GM19372 (cell line): Measurements from ENCODE around the gene ACO1.

ENCODE experiments used
- ATAC-seq: cut with Tn5 transposase; IDR thresholded peaks from one replicate; pipeline ENCODE4 v1.9.1; 2021; ENCODE audit warnings: mild to moderate bottlenecking, low read depth, moderate library complexity; ENCODE audit not compliant: unreplicated experiment

ACO1 gene

GRCh38 chr9:32413424-32413823 lies 29.0 kb downstream of the ACO1 start:
- no peak for ATAC-seq

- no peak for ATAC-seq
Observed at GRCh38 chr9:32414856-32415255, 30.4 kb downstream of the ACO1 start.

GRCh38 chr9:32419921-32420320 lies 35.5 kb downstream of the ACO1 start:
- no peak for ATAC-seq

- no peak for ATAC-seq
Observed at GRCh38 chr9:32422237-32422806, 37.9 kb downstream of the ACO1 start.

- no peak for ATAC-seq
Observed at GRCh38 chr9:32423371-32423770, 38.9 kb downstream of the ACO1 start.

- no peak for ATAC-seq
Observed at GRCh38 chr9:32424616-32425015, 40.2 kb downstream of the ACO1 start.

GRCh38 chr9:32426278-32426939 lies 42.0 kb downstream of the ACO1 start:
- no peak for ATAC-seq

- ATAC-seq: no peak
Observed at GRCh38 chr9:32427111-32427873, 42.8 kb downstream of the ACO1 start.

- ATAC-seq: no peak
Observed at GRCh38 chr9:32430720-32431119, 46.3 kb downstream of the ACO1 start.

- no peak for ATAC-seq
Observed at GRCh38 chr9:32431196-32431595, 46.8 kb downstream of the ACO1 start.

- no peak for ATAC-seq
Observed at GRCh38 chr9:32431940-32432555, 47.6 kb downstream of the ACO1 start.

- no peak for ATAC-seq
Observed at GRCh38 chr9:32434892-32435291, 50.4 kb downstream of the ACO1 start.

- ATAC-seq: no peak
Observed at GRCh38 chr9:32441678-32442077, 57.2 kb downstream of the ACO1 start.

- ATAC-seq: no peak
Observed at GRCh38 chr9:32442433-32442832, 58.0 kb downstream of the ACO1 start.

- ATAC-seq: no peak
Observed at GRCh38 chr9:32449969-32450368, 65.5 kb downstream of the ACO1 start.

GRCh38 chr9:32454280-32454679 lies 69.8 kb downstream of the ACO1 start:
- no peak for ATAC-seq

- ATAC-seq: no peak
Observed at GRCh38 chr9:32455738-32456137, 71.3 kb downstream of the ACO1 start.

- ATAC-seq: no peak
Observed at GRCh38 chr9:32456564-32456963, 72.1 kb downstream of the ACO1 start.

- no peak for ATAC-seq
Observed at GRCh38 chr9:32463500-32464293, 79.3 kb downstream of the ACO1 start.

- ATAC-seq: no peak
Observed at GRCh38 chr9:32468740-32469139, 84.3 kb downstream of the ACO1 start.

GRCh38 chr9:32472344-32472743 lies 87.9 kb downstream of the ACO1 start:
- no peak for ATAC-seq
